ENCODE data around the gene TMEM120B.

The TMEM120B gene

DNA sequence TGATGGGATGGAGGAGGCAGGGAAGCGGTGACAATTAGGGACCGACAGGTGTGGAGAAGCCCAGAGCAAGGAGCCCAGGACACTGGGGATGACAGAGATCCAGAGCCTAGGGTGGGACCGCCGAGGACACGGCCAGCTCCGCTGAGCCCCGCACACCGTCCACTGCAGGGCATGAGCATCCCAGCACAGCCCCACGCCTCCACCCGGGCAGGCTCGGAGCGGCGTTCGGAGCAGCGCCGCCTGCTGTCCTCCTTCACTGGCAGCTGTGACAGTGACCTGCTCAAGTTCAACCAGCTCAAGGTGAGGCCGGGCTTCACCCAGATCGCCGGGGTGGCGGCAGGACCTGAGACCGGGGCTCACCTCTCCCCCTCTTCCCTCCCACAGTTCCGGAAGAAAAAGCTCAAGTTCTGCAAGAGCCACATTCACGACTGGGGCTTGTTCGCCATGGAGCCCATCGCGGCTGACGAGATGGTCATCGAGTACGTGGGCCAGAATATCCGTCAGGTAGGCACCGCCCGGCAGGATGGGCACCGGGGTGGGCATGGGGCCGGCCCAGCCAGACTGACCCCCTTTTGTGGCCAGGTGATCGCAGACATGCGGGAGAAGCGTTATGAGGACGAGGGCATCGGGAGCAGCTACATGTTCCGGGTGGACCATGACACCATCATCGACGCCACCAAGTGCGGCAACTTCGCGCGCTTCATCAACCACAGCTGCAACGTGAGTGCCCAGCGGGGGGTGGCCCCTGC, 115.0 kb downstream of the TMEM120B start:
- peak in 1 of 10 donors; percentile 59 for DNase-seq
- intact Hi-C loops (cut with DNase I): no loop called here

- peak in 1 of 10 donors; percentile 3 for DNase-seq
- intact Hi-C loops (cut with DNase I): no loop called here
Observed at GRCh38 chr12:121828306-121828705, 115.8 kb downstream of the TMEM120B start.

GRCh38 chr12:121828826-121829225, 116.3 kb downstream of the TMEM120B start:
- intact Hi-C loops (cut with DNase I): no loop called here
- peak in 1 of 10 donors; percentile 40 for DNase-seq

DNA sequence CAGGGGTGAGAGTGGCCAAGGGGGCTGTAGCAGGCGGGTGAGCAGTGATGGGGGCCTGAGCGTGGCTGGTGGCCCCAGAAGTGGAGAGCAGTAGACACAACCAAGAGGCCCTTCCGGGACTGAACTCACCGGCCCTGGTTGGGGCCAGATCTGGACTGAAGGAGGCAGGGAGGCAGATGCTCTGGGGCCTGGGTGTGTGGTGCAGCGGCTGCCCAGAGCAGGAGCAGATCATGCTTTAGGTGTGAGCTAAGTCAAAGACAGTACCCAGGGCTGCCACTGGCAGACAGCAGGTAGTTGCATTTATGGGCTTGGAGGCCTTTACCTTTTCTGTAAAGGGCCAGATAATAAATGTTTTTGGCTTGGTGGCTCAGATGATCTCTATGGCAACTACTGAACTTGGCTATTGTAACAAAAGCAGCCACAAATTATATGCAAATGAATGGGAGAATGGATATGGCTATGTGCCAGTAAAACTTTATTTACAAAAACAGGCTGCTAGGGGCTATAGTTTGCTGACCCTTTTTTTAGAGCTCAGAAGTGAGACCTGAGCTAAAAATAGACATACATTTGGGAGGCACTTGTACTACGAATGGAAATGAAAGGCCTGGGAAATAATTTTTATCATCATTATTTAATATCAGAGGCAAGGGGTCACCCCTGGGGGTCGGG, 116.8 kb downstream of the TMEM120B start:
- intact Hi-C loops (cut with DNase I): no loop called here
- peak in 1 of 10 donors; percentile 50 for DNase-seq

- peak in 1 of 10 donors; percentile 54 for DNase-seq
- intact Hi-C loops (cut with DNase I): no loop called here
Observed at GRCh38 chr12:121830134-121830533, 117.6 kb downstream of the TMEM120B start.

DNA sequence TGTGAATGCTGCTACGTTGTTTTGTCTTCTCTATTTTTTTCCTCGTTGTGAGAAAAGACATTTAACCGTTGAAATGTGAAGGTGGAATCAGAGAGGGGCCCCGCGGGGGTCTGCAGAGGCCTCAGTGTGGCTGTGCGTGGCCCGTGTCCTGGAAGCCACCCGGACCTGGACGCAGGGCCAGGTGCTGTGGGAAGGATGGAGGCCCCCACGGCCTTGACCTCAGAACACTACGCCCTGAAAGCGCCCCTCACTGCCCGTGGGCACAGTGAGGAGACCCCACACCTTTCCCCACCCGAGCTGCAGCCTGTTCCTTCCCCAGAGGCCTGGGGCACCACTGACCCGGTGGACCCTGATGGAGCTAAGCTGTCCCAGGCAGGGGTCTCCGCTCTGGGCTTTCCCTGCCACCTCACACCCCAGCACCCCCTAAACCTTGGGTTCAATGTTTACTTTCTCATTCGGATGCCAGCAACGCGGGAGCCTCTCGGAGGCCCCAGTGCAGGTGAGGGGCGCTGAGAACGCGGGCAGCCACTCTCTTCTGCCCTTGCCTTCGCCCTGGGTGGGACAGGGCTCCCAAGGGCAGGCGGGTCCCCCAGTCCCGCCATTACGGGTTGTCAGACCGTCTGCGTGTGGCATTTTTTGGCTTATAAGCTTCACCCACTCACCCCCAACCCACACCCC, 118.2 kb downstream of the TMEM120B start:
- intact Hi-C loops (cut with DNase I): no loop called here
- DNase-seq: peak in 1 of 10 donors; percentile 46
